Non-pigmented ciliary epithelial cell (primary cell): ENCODE data around the gene STXBP1.
A peak's percentile ranks its signal among the peaks of the same experiment; 100 is the strongest.

ENCODE experiments used
- DNase-seq: peaks from one replicate; pipeline ENCODE4 v3.0.0-alpha.2; 2010; ENCODE audit warnings: low read depth

The STXBP1 gene

GRCh38 chr9:127735530-127736185 is 123.6 kb downstream of the STXBP1 start:
- no peak for DNase-seq

DNA sequence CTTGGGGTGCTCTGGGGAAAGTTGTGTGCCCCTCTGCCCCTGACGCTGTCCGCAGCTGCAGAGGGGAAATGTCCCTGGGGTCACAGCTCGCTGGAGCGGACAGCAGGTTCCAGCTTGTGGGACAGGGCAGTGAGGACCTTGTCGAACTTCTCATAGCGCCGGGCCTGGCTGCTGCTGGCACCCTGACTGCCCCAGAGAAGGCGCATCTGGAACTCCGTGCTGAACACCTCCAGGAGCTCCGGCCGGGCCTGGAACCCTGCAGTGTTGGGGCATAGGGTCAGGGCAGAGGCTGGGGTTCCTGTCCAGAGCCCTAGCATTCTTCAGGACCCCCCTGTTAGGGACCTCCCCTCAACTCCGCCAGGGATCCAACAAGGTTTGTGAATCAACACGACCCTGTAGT is 126.6 kb downstream of the STXBP1 start:
- no peak for DNase-seq

GRCh38 chr9:127739614-127740330 is 127.7 kb downstream of the STXBP1 start:
- no peak for DNase-seq

DNA sequence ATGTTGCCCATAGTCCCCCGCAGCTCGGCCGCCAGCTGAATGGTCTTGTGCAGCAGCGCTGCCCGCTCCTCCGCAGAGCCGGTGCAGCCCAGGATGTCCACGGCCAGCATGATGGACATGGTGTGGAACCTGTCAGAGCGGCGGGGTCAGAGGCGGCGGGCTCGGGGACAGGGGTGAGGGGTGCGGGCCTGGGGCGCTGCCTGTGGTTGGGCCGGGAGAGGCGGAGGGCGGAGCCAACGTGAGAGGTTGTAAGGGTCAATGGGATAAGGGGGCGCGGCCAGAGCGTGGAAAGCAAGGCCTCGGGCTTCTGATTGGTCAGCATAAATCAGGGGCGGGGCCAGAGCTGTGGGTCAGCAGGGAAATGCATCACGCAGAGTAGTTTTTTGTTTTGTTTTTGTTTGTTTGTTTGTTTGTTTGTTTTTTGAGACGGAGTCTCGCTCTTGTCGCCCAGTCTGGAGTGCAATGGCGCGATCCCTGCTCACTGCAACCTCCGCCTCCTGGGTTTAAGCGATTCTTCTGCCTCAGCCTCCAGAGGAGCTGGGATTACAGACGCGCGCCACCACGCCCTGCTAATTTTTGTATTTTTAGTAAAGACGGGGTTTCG is 129.9 kb downstream of the STXBP1 start:
- DNase-seq, result peak; percentile 11
